ACHN (cell line): ENCODE results near the gene NUDT19.
A peak's percentile ranks its signal among the peaks of the same experiment; 100 is the strongest.
"Not testable (repeated sequence)": the region's sequence is repeated elsewhere in the genome, so short reads cannot be mapped to it uniquely, and the experiment has no call there.

Experiments used
- DNase-seq: peaks from one replicate; pipeline ENCODE4 v3.0.0-alpha.2; 2015
- in situ Hi-C: cut with HindIII; loops from 2 replicates; pipeline ENCODE4 v1.10.0; 2017; ENCODE audit warnings: low sequenced_read_pairs, low pct_ligation_motif_present, low pct_unique_long_range_greater_than_20kb

The NUDT19 gene

DNA sequence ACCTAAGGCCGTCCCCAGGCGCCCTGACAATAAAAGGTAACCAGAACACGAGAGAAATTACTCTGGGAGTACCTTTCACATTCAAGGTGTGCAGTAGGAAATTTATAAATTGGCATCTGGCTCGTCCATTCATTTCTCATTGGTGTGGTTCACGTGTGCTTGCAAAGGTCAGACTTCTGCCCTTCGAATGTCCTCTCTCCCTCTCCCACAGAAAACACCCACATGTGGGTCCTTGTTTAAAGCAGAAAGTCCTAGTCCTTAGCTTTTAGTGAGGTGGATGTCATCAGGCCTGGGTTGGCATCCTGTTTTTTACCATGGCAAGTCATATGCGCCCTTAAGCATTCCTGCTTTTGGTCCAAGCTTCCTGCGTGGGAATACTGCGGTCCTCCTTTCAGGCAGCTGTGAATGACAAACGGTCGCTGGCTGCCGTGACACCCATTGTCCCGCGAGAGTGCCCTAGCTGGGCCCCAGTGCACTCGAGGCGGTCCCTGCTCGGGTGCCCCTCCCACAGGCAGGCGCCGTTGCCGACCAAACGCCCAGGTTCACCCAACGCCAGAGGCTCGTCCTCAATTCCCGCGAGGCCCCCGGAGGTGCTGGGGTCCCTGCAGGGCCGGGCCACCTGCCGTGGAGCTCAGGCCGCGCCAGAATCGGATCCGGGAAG lies at the start of gene NUDT19:
Gene NUDT19 (plus strand): TSS at position 531 of the 661 bp plus-strand sequence. CDS start 140 bp downstream, outside the sequence.
- peak; percentile 86 for DNase-seq
- in situ Hi-C loops: no loop called here

GRCh38 chr19:32642771-32643170 lies 48.9 kb upstream of the NUDT19 start:
- DNase-seq: no peak
- in situ Hi-C loops: no loop called here

DNA sequence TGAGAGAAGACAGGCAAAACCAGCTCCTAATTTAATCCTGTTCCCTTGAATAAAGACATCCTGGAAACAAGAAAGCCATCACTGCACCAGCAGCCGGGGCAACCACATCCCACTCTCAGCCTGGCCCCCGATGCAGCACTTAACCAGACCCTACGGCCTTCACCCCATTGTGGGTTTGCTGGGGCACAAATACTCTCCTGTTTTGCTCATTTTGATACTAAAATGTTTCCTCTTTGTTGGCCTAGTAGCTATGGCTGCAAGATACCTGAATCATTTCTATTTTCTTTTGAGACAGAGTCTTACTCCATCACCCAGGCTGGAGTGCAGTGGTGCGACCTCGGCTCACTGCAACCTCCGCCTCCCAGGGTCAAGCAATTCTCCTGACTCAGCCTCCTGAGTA lies 45.1 kb upstream of the NUDT19 start:
- DNase-seq: no peak
- in situ Hi-C loops: no loop called here

GRCh38 chr19:32647361-32647760 lies 44.3 kb upstream of the NUDT19 start:
- in situ Hi-C loops: no loop called here
- DNase-seq: no peak

DNA sequence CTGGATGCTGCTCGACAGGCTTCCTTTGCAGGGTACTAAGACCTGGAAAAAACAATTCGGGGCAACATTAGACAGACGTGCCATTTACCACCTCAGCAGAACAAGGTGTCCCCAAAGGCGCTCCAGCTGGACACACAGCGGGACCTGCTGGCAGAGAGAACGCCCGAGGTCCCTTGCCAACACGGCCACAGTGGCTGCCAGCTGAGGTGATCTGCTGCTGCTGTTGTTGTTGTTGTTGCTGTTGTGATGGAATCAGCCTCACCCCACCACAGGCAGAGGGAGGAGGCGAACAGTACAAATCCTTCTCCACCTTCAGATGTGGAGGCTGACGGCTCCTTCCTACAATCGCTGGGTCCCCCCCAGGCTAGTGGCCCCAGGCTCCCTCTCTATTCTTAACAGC lies 41.9 kb upstream of the NUDT19 start:
- no peak for DNase-seq
- in situ Hi-C loops: no loop called here

DNA sequence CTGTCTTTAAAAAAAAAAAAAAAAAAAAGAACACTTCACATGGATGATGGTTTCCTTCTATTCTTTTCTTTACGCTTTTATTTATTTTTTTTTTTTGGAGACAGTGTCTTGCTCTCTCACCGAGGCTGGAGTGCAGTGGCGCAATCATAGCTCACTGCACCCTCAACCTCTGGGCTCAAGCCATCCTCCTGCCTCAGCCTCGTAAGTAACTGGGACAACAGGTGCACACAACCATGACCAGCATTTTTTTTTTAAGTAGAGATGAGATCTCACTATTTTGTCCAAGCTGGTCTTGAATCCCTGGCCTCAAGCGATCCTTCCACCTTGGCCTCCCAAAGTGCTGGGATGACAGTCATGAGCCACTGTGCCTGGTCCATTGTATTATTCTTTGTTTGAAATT lies 41.0 kb upstream of the NUDT19 start:
- DNase-seq: no peak

GRCh38 chr19:32651729-32652140 lies 39.9 kb upstream of the NUDT19 start:
- no peak for DNase-seq
- in situ Hi-C loops: no loop called here

More for the DNA sequence above, 41.0 kb upstream of the NUDT19 start:
- in situ Hi-C loops: no loop called here

DNA sequence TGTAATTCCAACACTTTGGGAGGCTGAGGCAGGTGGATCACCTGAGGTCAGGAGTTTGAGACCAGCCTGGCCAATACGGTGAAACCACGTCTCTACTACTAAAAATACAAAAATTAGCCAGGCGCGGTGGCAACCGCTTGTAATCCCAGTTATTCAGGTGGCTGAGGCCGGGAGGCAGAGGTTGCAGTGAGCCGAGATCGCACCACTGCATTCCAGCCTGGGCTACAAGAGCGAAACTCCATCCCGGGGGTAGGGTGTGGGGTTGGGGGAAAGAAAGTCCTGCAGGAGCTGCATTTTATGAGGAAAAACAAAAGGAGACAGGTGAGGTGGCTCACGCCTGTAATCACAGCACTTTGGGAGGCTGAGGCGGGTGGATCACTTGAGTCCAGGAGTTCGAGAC lies 39.3 kb upstream of the NUDT19 start:
- in situ Hi-C loops, DNase-seq: not testable (repeated sequence)

DNA sequence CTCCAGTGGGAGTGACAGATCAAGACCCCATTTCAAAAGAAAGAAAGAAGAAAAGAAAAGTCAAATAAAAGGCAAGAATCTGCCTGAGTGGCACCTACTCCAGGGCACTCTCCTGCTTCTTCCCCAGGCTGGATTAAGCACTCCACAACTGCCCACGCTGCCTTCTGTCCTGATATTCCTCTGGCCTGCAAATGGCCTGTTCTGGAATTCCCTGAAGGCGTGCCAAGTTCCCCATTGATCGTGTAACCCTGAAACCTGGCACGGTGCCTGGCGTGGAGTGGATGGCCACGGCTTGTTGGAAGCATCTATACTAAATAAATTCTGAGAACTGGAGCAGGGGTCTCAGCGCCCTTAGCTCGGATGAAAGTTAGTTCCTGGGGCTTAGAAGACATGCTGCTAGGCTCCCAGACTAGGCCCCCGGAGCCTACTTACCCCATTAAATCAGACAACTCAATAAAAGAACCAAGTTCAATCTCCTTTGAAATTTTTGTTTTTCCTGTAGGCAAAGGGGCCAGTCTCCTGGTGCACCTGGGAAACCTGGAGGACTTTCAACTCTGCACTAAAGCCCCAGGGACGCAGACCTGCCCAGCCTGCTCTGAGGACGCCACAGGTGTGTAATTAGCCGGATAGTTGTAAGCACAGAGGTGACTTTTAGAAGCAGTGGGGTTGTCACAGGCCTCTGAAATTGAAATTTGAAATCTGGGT lies 38.6 kb upstream of the NUDT19 start:
- DNase-seq: no peak
- in situ Hi-C loops: no loop called here

- in situ Hi-C loops: no loop called here
- no peak for DNase-seq
Observed at GRCh38 chr19:32653599-32653915, 38.1 kb upstream of the NUDT19 start.

DNA sequence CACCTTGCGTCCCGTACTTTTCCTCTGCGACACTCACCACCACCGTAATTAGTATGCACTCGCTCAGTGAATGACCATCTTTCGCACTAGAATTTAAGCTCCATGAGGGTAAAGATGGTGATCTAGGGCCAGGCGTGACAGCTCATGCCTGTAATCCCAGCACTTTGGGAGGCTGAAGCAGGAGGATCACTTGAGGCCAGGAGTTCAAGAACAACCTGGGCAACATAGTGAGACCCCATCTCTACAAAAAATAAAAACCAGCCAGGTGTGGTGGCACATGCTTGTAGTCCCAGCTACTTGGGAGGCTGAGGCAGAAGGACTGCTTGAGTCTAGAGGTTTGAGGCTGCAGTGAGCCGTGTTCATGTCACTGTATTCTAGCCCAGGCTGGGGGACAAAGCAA lies 35.2 kb upstream of the NUDT19 start:
- DNase-seq, in situ Hi-C loops: not testable (repeated sequence)

DNA sequence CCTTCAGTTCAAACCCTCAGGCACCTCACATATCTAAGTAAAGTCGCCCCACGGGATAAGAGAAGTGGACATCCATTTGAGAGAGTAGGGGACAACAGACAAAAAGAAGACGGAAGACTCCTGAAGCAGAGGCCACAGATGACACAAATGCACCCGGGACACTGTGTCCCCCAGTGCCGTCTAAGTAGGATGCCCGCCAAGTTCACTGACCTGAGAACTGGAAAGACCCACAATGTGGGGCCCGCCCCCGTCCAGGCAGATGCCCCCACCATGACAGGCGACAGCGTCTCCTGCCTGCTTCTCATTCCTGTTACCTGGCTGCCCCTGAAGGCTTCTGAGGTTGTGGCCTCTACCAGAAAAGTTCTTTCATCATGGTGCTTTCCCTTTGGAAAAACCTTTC lies 33.5 kb upstream of the NUDT19 start:
- DNase-seq: no peak
- in situ Hi-C loops: no loop called here

DNA sequence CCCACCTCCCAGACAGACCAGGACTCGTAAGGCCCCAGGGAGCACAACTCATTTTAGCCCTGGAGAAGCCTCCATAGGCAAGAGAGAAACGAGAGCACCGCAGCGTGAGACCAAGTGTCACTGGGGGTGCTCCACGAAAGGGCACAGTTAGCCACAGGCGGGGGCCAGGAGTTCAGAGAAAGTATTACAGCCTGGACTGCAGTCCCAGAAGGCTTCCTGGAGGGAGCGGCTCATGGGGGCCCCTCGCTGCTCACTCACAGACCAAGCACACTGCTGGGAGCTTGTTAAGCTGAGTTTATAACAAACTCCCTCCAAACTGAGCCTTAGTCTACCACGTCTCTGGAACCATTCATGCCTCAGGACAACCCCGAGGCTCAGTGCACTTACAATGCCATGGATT lies 33.1 kb upstream of the NUDT19 start:
- in situ Hi-C loops: no loop called here
- DNase-seq: no peak

DNA sequence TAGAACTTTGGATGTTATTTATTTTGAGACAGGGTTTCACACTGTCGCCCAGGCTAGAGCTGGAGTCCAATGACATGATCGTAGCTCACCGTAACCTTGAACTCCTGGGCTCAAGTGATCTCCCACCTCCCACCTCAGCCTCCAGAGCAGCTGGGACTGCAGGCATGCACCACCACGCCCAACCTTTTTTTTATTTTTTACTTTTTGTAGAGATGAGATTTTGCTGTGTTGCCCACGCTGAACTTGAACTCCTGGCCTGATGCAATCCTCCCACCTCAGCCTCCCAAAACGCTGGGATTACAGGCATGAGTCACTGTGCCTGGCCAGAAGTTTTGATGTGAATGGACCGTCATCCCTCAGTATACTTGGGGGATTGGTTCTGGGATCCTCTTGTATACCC lies 30.3 kb upstream of the NUDT19 start:
- DNase-seq: no peak
- in situ Hi-C loops: no loop called here

- in situ Hi-C loops: no loop called here
- DNase-seq: no peak
Observed at GRCh38 chr19:32662186-32662585, 29.4 kb upstream of the NUDT19 start.

DNA sequence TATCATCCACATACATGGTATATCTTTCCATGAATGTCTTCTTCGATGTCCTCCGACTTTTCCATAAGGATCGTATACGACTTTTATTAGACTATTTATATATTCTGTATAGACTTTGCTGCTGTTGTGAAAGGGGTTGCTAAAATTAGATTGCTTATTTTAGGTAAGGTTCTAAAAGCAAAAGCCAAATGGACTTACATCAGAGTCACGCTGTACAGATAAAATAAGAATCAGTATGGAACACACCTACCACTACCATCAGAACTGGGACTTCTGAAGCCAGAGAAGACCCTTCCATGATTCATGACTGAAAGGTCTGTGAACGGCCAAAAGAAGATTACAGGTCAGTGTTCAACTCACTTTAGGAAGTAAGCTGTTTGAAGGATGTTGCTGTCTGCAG lies 25.5 kb upstream of the NUDT19 start:
- DNase-seq: no peak
- in situ Hi-C loops: no loop called here

GRCh38 chr19:32669310-32669709 lies 22.3 kb upstream of the NUDT19 start:
- in situ Hi-C loops: no loop called here
- no peak for DNase-seq

DNA sequence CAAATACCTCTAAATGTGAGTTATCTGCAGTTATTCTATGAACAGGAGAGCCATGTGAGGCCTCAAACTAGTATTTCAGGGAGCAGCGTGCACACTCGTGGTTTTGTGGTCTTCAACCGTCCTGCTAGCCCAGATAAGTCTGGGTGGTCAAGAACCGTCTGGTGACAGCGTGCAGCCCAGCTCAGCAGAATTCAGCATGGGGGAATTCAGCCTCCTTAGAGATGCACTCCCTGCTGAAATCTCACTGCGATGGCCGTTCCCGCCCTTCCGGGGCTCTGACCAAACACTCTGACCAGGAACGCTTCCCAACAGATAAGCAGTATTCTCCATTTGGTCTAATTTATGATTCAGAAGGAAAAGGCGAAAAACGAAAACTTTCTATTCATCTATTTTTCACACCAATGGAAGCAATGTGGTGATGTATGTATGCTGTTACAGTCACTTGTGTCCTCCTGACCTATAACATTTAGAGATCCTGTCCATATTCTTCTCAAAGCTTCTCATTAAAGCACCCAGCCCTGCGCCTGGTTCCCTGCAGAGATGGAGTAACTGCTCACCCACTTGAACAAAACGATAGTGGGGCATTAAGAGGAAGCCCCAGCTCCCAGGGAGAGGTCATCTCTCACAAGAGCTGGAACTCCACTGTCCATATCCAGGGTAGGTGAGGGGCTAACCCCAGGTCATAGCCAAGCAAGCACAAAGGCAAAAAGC lies 19.6 kb upstream of the NUDT19 start:
- in situ Hi-C loops: no loop called here
- no peak for DNase-seq

DNA sequence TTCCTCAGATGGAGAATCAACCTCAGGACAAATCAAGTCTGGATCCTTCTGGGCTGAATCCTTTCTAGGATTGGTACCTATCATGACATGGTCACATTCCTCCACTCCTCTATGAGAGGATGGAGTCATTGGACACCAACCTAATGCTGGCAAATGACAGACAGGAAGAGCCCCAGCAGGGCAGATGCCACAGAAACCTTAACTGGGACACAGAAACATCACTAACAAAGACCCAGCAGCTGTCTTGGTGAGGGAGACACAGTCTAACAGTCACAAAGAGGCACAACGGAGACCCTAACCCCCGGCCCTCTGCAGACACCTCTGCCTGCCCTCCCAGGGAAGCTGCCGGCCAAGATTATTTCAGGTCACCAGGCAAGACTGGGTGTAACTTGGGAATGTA lies 18.8 kb upstream of the NUDT19 start:
- no peak for DNase-seq
- in situ Hi-C loops: no loop called here

GRCh38 chr19:32673573-32673972 lies 18.0 kb upstream of the NUDT19 start:
- in situ Hi-C loops: no loop called here
- no peak for DNase-seq
